ENCODE measurements around the gene STN1.
"Not testable (repeated sequence)": the region's sequence is repeated elsewhere in the genome, so short reads cannot be mapped to it uniquely, and the experiment has no call there.

STN1 gene

GRCh38 chr10:103856797-103857170, 61.2 kb downstream of the STN1 start:
- no peak for DNase-seq

- no peak for DNase-seq
Observed at GRCh38 chr10:103855852-103856796, 61.9 kb downstream of the STN1 start.

- no peak for DNase-seq
Observed at GRCh38 chr10:103855424-103855823, 62.6 kb downstream of the STN1 start, which contains the start of gene SH3PXD2A. Gene SH3PXD2A, minus strand, starts transcription at chr10:103855576. Its CDS starts 310 bp downstream, at chr10:103855266.

GRCh38 chr10:103854686-103855391, 63.1 kb downstream of the STN1 start:
- no peak for DNase-seq

GRCh38 chr10:103854265-103854685, 63.7 kb downstream of the STN1 start:
- DNase-seq, result no peak

GRCh38 chr10:103853428-103854264, 64.3 kb downstream of the STN1 start:
- no peak for DNase-seq

- DNase-seq, result no peak
Observed at GRCh38 chr10:103852856-103853255, 65.1 kb downstream of the STN1 start.

GRCh38 chr10:103852189-103852711, 65.7 kb downstream of the STN1 start:
- DNase-seq, result no peak

GRCh38 chr10:103851261-103851660, 66.7 kb downstream of the STN1 start:
- no peak for DNase-seq

- no peak for DNase-seq
Observed at GRCh38 chr10:103850572-103850895, 67.5 kb downstream of the STN1 start.

- no peak for DNase-seq
Observed at GRCh38 chr10:103849880-103850571, 68.0 kb downstream of the STN1 start.

GRCh38 chr10:103849212-103849877, 68.6 kb downstream of the STN1 start:
- DNase-seq, result no peak

- DNase-seq, result no peak
Observed at GRCh38 chr10:103847909-103848468, 70.0 kb downstream of the STN1 start.

- DNase-seq, result no peak
Observed at GRCh38 chr10:103847346-103847745, 70.6 kb downstream of the STN1 start.

- DNase-seq, result no peak
Observed at GRCh38 chr10:103845972-103846371, 72.0 kb downstream of the STN1 start.

- DNase-seq, result not testable (repeated sequence)
Observed at GRCh38 chr10:103845346-103845745, 72.6 kb downstream of the STN1 start.

- no peak for DNase-seq
Observed at GRCh38 chr10:103843854-103844570, 74.0 kb downstream of the STN1 start.

- DNase-seq, result no peak
Observed at GRCh38 chr10:103843045-103843444, 74.9 kb downstream of the STN1 start.

- DNase-seq, result no peak
Observed at GRCh38 chr10:103842605-103843004, 75.4 kb downstream of the STN1 start.

- no peak for DNase-seq
Observed at GRCh38 chr10:103841519-103841918, 76.5 kb downstream of the STN1 start.

GRCh38 chr10:103840740-103841070, 77.3 kb downstream of the STN1 start:
- no peak for DNase-seq

Data from NCI-H1105 (cell line).